BLaER1 (cell line): ENCODE data around the gene GMEB2.
"Not testable (repeated sequence)": the region's sequence is repeated elsewhere in the genome, so short reads cannot be mapped to it uniquely, and the experiment has no call there.

ENCODE experiments used
- H3K27ac ChIP-seq: shearing (Covaris generic); formaldehyde crosslinking; 2 replicates; pipeline ENCODE4 v1.8.1; 2022
- H3K27me3 ChIP-seq: shearing (Covaris generic); formaldehyde crosslinking; 2 replicates; pipeline ENCODE4 v1.8.1; 2022
- H3K36me3 ChIP-seq: shearing (Covaris generic); formaldehyde crosslinking; 2 replicates; pipeline ENCODE4 v1.8.1; 2022
- H3K4me1 ChIP-seq: shearing (Covaris generic); formaldehyde crosslinking; 2 replicates; pipeline ENCODE4 v1.8.1; 2022
- H3K4me2 ChIP-seq: shearing (Covaris generic); formaldehyde crosslinking; 2 replicates; pipeline ENCODE4 v1.8.1; 2022
- H3K4me3 ChIP-seq: shearing (Covaris generic); formaldehyde crosslinking; 2 replicates; pipeline ENCODE4 v1.8.1; 2022
- H3K9ac ChIP-seq: shearing (Covaris generic); formaldehyde crosslinking; 2 replicates; pipeline ENCODE4 v1.8.1; 2022
- H3K9me3 ChIP-seq: shearing (Covaris generic); formaldehyde crosslinking; 2 replicates; pipeline ENCODE4 v1.8.1; 2022
- H4K20me1 ChIP-seq: shearing (Covaris generic); formaldehyde crosslinking; 2 replicates; pipeline ENCODE4 v1.8.1; 2022
- Cebpa-rat ChIP-seq: shearing (Covaris generic); IDR thresholded peaks from 2 replicates; pipeline ENCODE4 v1.8.1; 2022

The GMEB2 gene

GRCh38 chr20:63626424-63627128 is at the start of gene GMEB2:
GMEB2 (minus strand) TSS chr20:63627101; CDS start chr20:63619397, 7,704 bp downstream.
- peak within 1 kb of the TSS; percentile 99 for H3K27ac ChIP-seq
- H3K9me3 ChIP-seq: no peaks in the 10 kb centered on the region
- H3K9ac ChIP-seq: peak within 1 kb of the TSS; percentile 96
- peak within 1 kb of the TSS; percentile 97 for H3K4me3 ChIP-seq
- H3K36me3 ChIP-seq: peaks cover 11% of the 10 kb centered on the region; the same call in 1 of the 2 replicates
- no peak for TF ChIP-seq Cebpa-rat
- no peaks in the 10 kb centered on the region for H3K27me3 ChIP-seq
- no peaks in the 10 kb centered on the region for H4K20me1 ChIP-seq
- H3K4me1 ChIP-seq: peaks cover 70% of the 10 kb centered on the region
- peak within 1 kb of the TSS; percentile 94 for H3K4me2 ChIP-seq

- TF ChIP-seq Cebpa-rat: no peak
- Histone ChIP-seq H3K4me2 (no peak overlapping the region), H3K4me3 (no peak overlapping the region), H3K27me3 (no peaks in the 10 kb centered on the region), H3K36me3 (peaks cover 97% of the 10 kb centered on the region), H3K27ac (no peak overlapping the region), H3K9me3 (no peaks in the 10 kb centered on the region), H3K4me1 (no peaks in the 10 kb centered on the region), H4K20me1 (no peaks in the 10 kb centered on the region; the same call in 1 of the 2 replicates), H3K9ac (no peak overlapping the region)
Measured at GRCh38 chr20:63675681-63676368, 48.9 kb upstream of the GMEB2 start.

DNA sequence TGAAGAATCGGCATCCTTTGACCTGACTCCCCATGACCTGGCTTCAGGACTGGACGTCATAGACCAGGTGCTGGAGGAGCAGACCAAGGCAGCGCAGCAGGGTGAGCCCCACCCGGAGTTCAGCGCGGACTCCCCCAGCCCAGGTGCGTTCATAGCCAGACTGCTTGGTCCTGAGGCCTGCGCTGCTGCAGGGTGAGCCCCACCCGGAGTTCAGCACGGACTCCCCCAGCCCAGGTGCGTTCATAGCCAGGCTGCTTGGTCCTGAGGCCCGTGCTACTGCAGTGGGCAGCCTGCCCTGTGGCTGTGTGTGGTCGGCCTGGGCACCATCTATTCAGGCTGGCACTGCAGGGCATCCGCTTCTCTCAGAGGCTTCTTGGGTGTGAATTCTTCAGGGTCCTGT is 47.0 kb upstream of the GMEB2 start:
- no peak for TF ChIP-seq Cebpa-rat
- H3K27ac ChIP-seq: no peak overlapping the region
- H3K27me3 ChIP-seq: no peaks in the 10 kb centered on the region
- H3K36me3 ChIP-seq: peaks cover 87% of the 10 kb centered on the region
- no peaks in the 10 kb centered on the region for H3K9me3 ChIP-seq
- H3K4me2 ChIP-seq: no peak overlapping the region
- no peaks in the 10 kb centered on the region for H3K4me1 ChIP-seq
- H3K9ac ChIP-seq: no peak overlapping the region
- no peaks in the 10 kb centered on the region for H4K20me1 ChIP-seq
- H3K4me3 ChIP-seq: no peak overlapping the region

- H3K27ac ChIP-seq: no peak overlapping the region
- no peak overlapping the region for H3K4me3 ChIP-seq
- H3K27me3 ChIP-seq: no peaks in the 10 kb centered on the region
- no peak overlapping the region for H3K9ac ChIP-seq
- no peak overlapping the region for H3K4me2 ChIP-seq
- no peak for TF ChIP-seq Cebpa-rat
- no peaks in the 10 kb centered on the region for H4K20me1 ChIP-seq
- no peaks in the 10 kb centered on the region for H3K4me1 ChIP-seq
- H3K36me3 ChIP-seq: peaks cover 87% of the 10 kb centered on the region
- H3K9me3 ChIP-seq: no peaks in the 10 kb centered on the region
Measured at GRCh38 chr20:63672666-63673065, 45.8 kb upstream of the GMEB2 start.

- H3K36me3 ChIP-seq: peaks cover 86% of the 10 kb centered on the region
- not testable (repeated sequence) for H3K9me3 ChIP-seq
Measured at GRCh38 chr20:63671695-63672094, 44.8 kb upstream of the GMEB2 start.

DNA sequence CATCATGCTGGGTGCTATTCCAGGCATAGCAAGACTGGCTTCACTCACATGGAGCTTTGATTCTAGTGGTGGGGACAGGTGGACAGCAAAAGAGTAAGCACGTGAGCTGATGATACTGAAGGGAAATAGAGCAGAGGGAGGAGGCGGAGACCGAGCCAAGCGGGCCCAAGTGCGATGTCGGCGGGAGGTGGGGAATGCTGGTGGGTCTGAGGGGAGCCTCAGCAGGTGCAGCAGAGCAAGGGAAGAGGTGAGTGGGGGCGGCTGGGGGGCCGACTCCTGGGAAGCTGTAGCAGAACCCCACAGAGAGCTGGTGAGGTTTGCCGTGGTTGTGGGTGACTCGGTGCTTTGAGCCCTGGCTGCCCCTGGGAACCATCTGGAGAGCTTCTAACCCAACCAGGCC is 41.5 kb upstream of the GMEB2 start:
- no peaks in the 10 kb centered on the region for H3K9me3 ChIP-seq
- H3K36me3 ChIP-seq: peaks cover 87% of the 10 kb centered on the region
- H4K20me1 ChIP-seq: no peaks in the 10 kb centered on the region
- no peak overlapping the region for H3K4me2 ChIP-seq
- H3K9ac ChIP-seq: no peak overlapping the region
- no peaks in the 10 kb centered on the region for H3K27me3 ChIP-seq
- 0 out of 2 replicates have a peak, but pooled peaks cover 6% of the 10 kb centered on the region for H3K4me1 ChIP-seq
- no peak overlapping the region for H3K27ac ChIP-seq
- H3K4me3 ChIP-seq: no peak overlapping the region
- TF ChIP-seq Cebpa-rat: no peak

More at GRCh38 chr20:63671695-63672094, 44.8 kb upstream of the GMEB2 start:
- H3K4me2 ChIP-seq, H3K27ac ChIP-seq, H3K4me3 ChIP-seq, H3K4me1 ChIP-seq, H3K9ac ChIP-seq, H3K27me3 ChIP-seq, H4K20me1 ChIP-seq: not testable (repeated sequence)

DNA sequence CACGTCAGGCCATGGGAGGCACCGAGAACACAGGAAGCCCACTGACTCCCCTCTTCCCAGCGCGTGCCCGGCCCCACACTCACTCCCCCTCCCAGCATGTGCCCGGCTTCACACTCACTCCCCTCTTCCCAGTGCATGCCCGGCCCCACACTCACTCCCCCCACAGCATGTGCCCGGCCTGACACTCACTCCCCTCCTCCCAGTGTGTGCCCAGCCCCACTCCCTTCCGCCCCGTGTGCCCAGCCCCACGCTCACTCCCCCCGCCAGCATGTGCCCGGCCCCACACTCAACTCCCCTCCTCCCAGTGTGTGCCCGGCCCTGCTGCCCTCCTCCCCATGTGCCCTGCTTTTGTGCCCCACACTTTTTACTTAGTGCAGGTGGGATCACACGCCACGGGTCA is 41.0 kb upstream of the GMEB2 start:
- no peaks in the 10 kb centered on the region for H3K9me3 ChIP-seq
- H4K20me1 ChIP-seq: no peaks in the 10 kb centered on the region
- H3K4me1 ChIP-seq: 0 out of 2 replicates have a peak, but pooled peaks cover 6% of the 10 kb centered on the region
- H3K27me3 ChIP-seq: no peaks in the 10 kb centered on the region
- H3K9ac ChIP-seq: no peak overlapping the region
- H3K4me2 ChIP-seq: no peak overlapping the region
- no peak overlapping the region for H3K27ac ChIP-seq
- H3K4me3 ChIP-seq: no peak overlapping the region
- no peak for TF ChIP-seq Cebpa-rat
- H3K36me3 ChIP-seq: peaks cover 87% of the 10 kb centered on the region

GRCh38 chr20:63665708-63666107 is 38.8 kb upstream of the GMEB2 start:
- Histone ChIP-seq H3K27me3 (no peaks in the 10 kb centered on the region), H3K27ac (no peak overlapping the region), H4K20me1 (no peaks in the 10 kb centered on the region), H3K4me2 (no peak overlapping the region), H3K9me3 (no peaks in the 10 kb centered on the region), H3K4me3 (no peak overlapping the region), H3K4me1 (0 out of 2 replicates have a peak, but pooled peaks cover 6% of the 10 kb centered on the region), H3K36me3 (peaks cover 89% of the 10 kb centered on the region), H3K9ac (no peak overlapping the region)
- no peak for TF ChIP-seq Cebpa-rat

DNA sequence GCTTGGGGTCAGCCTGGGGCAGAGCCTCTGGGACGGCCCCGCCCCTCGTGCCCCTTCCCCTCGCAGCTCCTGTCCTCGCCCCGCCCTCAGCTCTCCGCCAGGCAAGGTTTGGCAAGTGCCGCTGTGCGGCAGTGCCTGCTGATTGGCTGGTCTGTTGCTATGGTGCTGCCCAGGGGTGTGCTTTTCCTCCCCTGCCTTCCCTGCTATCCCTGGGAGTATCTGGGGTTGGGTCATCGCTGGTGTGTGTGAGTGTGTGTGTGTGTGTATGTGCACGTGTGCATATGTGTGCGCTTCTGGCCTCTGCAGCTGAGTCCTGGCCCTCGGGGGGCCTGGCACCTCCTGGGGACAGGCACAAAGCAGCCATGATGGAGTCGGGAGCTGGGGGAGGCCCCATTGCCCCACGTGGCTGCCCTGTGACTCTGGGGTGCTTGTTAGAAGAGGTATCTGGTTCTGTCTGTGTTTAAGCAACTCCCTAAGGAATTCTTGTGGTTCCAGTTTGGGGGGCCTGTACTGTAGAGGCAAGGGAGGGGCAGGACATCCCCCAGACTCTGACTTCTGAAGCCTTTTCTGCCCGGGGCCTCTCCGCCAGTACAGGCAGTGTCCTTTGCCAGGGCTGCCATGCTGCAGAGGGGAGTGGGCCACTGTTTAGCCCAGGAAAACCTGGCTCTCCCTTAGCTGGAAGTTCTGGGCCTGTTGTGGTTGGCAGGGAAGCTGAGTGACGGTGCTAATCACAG is 38.1 kb upstream of the GMEB2 start:
- Histone ChIP-seq H3K4me3 (no peak overlapping the region), H3K27ac (no peak overlapping the region), H4K20me1 (no peaks in the 10 kb centered on the region), H3K36me3 (peaks cover 91% of the 10 kb centered on the region), H3K9me3 (no peaks in the 10 kb centered on the region), H3K4me2 (no peak overlapping the region), H3K4me1 (0 out of 2 replicates have a peak, but pooled peaks cover 6% of the 10 kb centered on the region), H3K27me3 (no peaks in the 10 kb centered on the region), H3K9ac (no peak overlapping the region)
- no peak for TF ChIP-seq Cebpa-rat
